GM19395 (cell line): Measurements from ENCODE around the gene HMCN2.

Experiments
- ATAC-seq: cut with Tn5 transposase; IDR thresholded peaks from one replicate; pipeline ENCODE4 v1.9.1; 2021; ENCODE audit warnings: mild to moderate bottlenecking, moderate library complexity; ENCODE audit not compliant: unreplicated experiment

The HMCN2 gene

GRCh38 chr9:130341839-130342713 is 76.5 kb downstream of the HMCN2 start:
- no peak for ATAC-seq

GRCh38 chr9:130342714-130343085 is 77.1 kb downstream of the HMCN2 start:
- no peak for ATAC-seq

- ATAC-seq: no peak
These were observed 77.9 kb downstream of the HMCN2 start for GRCh38 chr9:130343445-130343918.

- no peak for ATAC-seq
These were observed 78.8 kb downstream of the HMCN2 start for GRCh38 chr9:130344366-130344765.

GRCh38 chr9:130345009-130345896 is 79.7 kb downstream of the HMCN2 start:
- ATAC-seq: no peak

- no peak for ATAC-seq
These were observed 80.4 kb downstream of the HMCN2 start for GRCh38 chr9:130345897-130346385.

- ATAC-seq: no peak
These were observed 80.9 kb downstream of the HMCN2 start for GRCh38 chr9:130346431-130346830.

GRCh38 chr9:130347036-130347435 is 81.5 kb downstream of the HMCN2 start:
- ATAC-seq: no peak

GRCh38 chr9:130347931-130348330 is 82.4 kb downstream of the HMCN2 start:
- ATAC-seq: no peak

GRCh38 chr9:130348341-130348740 is 82.8 kb downstream of the HMCN2 start:
- no peak for ATAC-seq

GRCh38 chr9:130348881-130349280 is 83.3 kb downstream of the HMCN2 start:
- ATAC-seq: no peak

GRCh38 chr9:130349398-130349797 is 83.8 kb downstream of the HMCN2 start:
- ATAC-seq: no peak

- no peak for ATAC-seq
These were observed 85.8 kb downstream of the HMCN2 start for GRCh38 chr9:130351343-130351742.

- no peak for ATAC-seq
These were observed 86.5 kb downstream of the HMCN2 start for GRCh38 chr9:130352081-130352480.

GRCh38 chr9:130352586-130353285 is 87.2 kb downstream of the HMCN2 start:
- no peak for ATAC-seq

- ATAC-seq: no peak
These were observed 88.8 kb downstream of the HMCN2 start for GRCh38 chr9:130354378-130354777.

GRCh38 chr9:130354806-130355205 is 89.2 kb downstream of the HMCN2 start:
- ATAC-seq: no peak

- no peak for ATAC-seq
These were observed 90.5 kb downstream of the HMCN2 start for GRCh38 chr9:130356033-130356432.

- ATAC-seq: no peak
These were observed 91.5 kb downstream of the HMCN2 start for GRCh38 chr9:130356877-130357584.

GRCh38 chr9:130358928-130359327 is 93.4 kb downstream of the HMCN2 start:
- ATAC-seq: no peak
